EL (cell line): ENCODE results near the gene KRT82.
A peak's percentile ranks its signal among the peaks of the same experiment; 100 is the strongest.

Source experiments
- DNase-seq: peaks from one replicate; pipeline ENCODE4 v3.0.0-alpha.2; 2016

Gene KRT82

GRCh38 chr12:52380271-52380694 is 25.9 kb downstream of the KRT82 start:
- DNase-seq, result peak; percentile 30

GRCh38 chr12:52379536-52379935 is 26.6 kb downstream of the KRT82 start:
- DNase-seq, result no peak

- no peak for DNase-seq
Observed at GRCh38 chr12:52378091-52378490, 28.0 kb downstream of the KRT82 start.

GRCh38 chr12:52377266-52377665 is 28.9 kb downstream of the KRT82 start:
- no peak for DNase-seq

- DNase-seq, result peak; percentile 75
Observed at GRCh38 chr12:52372216-52373154, 33.6 kb downstream of the KRT82 start.

GRCh38 chr12:52371716-52372115 is 34.4 kb downstream of the KRT82 start:
- no peak for DNase-seq

- DNase-seq, result no peak
Observed at GRCh38 chr12:52370926-52371608, 35.1 kb downstream of the KRT82 start.

GRCh38 chr12:52369809-52370208 is 36.3 kb downstream of the KRT82 start:
- no peak for DNase-seq

GRCh38 chr12:52369211-52369610 is 36.9 kb downstream of the KRT82 start:
- DNase-seq, result no peak

GRCh38 chr12:52368508-52368907 is 37.6 kb downstream of the KRT82 start:
- no peak for DNase-seq

GRCh38 chr12:52367876-52368275 is 38.3 kb downstream of the KRT82 start:
- no peak for DNase-seq

GRCh38 chr12:52366738-52367485 is 39.2 kb downstream of the KRT82 start, which contains the start of gene KRT85:
Gene KRT85, minus strand, starts transcription at chr12:52367481. Its CDS starts 76 bp downstream, at chr12:52367405.
- no peak for DNase-seq

GRCh38 chr12:52364901-52365489 is 41.1 kb downstream of the KRT82 start:
- no peak for DNase-seq

GRCh38 chr12:52364061-52364460 is 42.1 kb downstream of the KRT82 start:
- no peak for DNase-seq

GRCh38 chr12:52363111-52363679 is 42.9 kb downstream of the KRT82 start:
- DNase-seq, result no peak

- no peak for DNase-seq
Observed at GRCh38 chr12:52362118-52362726, 43.9 kb downstream of the KRT82 start.

GRCh38 chr12:52361553-52361952 is 44.6 kb downstream of the KRT82 start:
- no peak for DNase-seq

- no peak for DNase-seq
Observed at GRCh38 chr12:52360663-52361271, 45.4 kb downstream of the KRT82 start.

- no peak for DNase-seq
Observed at GRCh38 chr12:52360106-52360662, 46.0 kb downstream of the KRT82 start.

GRCh38 chr12:52359621-52360061 is 46.5 kb downstream of the KRT82 start:
- DNase-seq, result no peak
